ENCODE results near the gene RIPPLY1.

DNA sequence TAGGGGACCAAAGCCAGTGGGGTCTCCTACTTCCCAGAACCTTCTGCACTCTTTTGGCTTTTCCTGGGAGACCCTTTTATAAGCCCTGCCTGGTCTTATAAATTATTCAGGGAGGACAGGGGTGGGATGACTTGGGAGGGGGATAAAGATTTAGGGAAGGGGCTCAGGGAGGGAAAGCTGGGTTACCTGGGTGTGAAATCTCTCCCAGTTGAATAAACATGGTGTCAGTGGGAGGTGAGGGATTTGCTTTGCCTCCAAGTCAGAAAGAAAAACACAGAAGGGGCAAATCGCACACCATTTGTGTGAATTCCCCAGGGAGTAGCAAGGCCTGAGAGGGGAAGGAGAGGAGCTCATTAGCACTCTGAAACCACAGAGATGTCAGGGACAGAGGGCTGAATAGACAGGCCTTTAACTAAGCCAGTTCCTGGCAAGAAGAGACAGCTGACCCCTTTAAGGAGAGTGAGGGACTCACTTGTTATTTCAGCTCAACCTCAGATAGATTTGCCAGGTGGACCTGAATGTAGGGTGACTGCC, at the start of gene RIPPLY1:
- TF ChIP-seq, protein P1, sequence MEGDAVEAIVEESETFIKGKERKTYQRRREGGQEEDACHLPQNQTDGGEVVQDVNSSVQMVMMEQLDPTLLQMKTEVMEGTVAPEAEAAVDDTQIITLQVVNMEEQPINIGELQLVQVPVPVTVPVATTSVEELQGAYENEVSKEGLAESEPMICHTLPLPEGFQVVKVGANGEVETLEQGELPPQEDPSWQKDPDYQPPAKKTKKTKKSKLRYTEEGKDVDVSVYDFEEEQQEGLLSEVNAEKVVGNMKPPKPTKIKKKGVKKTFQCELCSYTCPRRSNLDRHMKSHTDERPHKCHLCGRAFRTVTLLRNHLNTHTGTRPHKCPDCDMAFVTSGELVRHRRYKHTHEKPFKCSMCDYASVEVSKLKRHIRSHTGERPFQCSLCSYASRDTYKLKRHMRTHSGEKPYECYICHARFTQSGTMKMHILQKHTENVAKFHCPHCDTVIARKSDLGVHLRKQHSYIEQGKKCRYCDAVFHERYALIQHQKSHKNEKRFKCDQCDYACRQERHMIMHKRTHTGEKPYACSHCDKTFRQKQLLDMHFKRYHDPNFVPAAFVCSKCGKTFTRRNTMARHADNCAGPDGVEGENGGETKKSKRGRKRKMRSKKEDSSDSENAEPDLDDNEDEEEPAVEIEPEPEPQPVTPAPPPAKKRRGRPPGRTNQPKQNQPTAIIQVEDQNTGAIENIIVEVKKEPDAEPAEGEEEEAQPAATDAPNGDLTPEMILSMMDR (IDR thresholded peaks at IDR 0.05) = no peak
- TF ChIP-seq POLR2A (IDR thresholded peaks at IDR 0.05) (no peak), POLR2AphosphoS5 (IDR thresholded peaks at IDR 0.05; ENCODE audit: insufficient read depth in 1 of 2, low read depth in 1 of 2) (no peak)

All from vagina (tissue), 2 donors.